NCI-H1092 (cell line): ENCODE results near the gene BMAL1.

ENCODE experiments used
- DNase-seq: peaks from one replicate; lab custom pipeline; 2025; lab: John Stamatoyannopoulos, UW

The BMAL1 gene

GRCh38 chr11:13291800-13292199 lies 14.2 kb downstream of the BMAL1 start:
- DNase-seq: no peak

GRCh38 chr11:13292970-13293369 lies 15.4 kb downstream of the BMAL1 start:
- no peak for DNase-seq

GRCh38 chr11:13294178-13294577 lies 16.6 kb downstream of the BMAL1 start:
- no peak for DNase-seq

- DNase-seq: no peak
These were observed 17.4 kb downstream of the BMAL1 start for GRCh38 chr11:13294771-13295579.

- DNase-seq: no peak
These were observed 19.8 kb downstream of the BMAL1 start for GRCh38 chr11:13297308-13297916.

- DNase-seq: no peak
These were observed 20.3 kb downstream of the BMAL1 start for GRCh38 chr11:13297917-13298356.

GRCh38 chr11:13298765-13299164 lies 21.2 kb downstream of the BMAL1 start:
- DNase-seq: no peak

GRCh38 chr11:13301522-13301921 lies 23.9 kb downstream of the BMAL1 start:
- no peak for DNase-seq

- DNase-seq: no peak
These were observed 24.9 kb downstream of the BMAL1 start for GRCh38 chr11:13302420-13302958.

GRCh38 chr11:13303668-13304649 lies 26.4 kb downstream of the BMAL1 start:
- no peak for DNase-seq

GRCh38 chr11:13304655-13305335 lies 27.2 kb downstream of the BMAL1 start:
- DNase-seq: no peak

GRCh38 chr11:13308704-13309103 lies 31.1 kb downstream of the BMAL1 start:
- DNase-seq: no peak

- no peak for DNase-seq
These were observed 31.6 kb downstream of the BMAL1 start for GRCh38 chr11:13309156-13309555.

- DNase-seq: no peak
These were observed 32.9 kb downstream of the BMAL1 start for GRCh38 chr11:13310443-13310842.

- no peak for DNase-seq
These were observed 34.0 kb downstream of the BMAL1 start for GRCh38 chr11:13311570-13311969.

- no peak for DNase-seq
These were observed 35.6 kb downstream of the BMAL1 start for GRCh38 chr11:13313005-13313819.

GRCh38 chr11:13314676-13315394 lies 37.2 kb downstream of the BMAL1 start:
- no peak for DNase-seq

- no peak for DNase-seq
These were observed 38.2 kb downstream of the BMAL1 start for GRCh38 chr11:13315517-13316432.

GRCh38 chr11:13316528-13316961 lies 39.0 kb downstream of the BMAL1 start:
- no peak for DNase-seq
